Activated naive CD4-positive, alpha-beta T cell treated with anti-CD3 and anti-CD28 coated beads for 36 hours (primary cell): ENCODE results near the gene ZIC4. TPM values are rescaled to one million over a fixed set of nuclear protein-coding genes. Genes with fewer than 3 reads are reported as not detected.

Experiments used
- CTCF ChIA-PET: fragments of 350-600 bp; sonication (Branson Sonifier 250); formaldehyde crosslinking; loops from one replicate; lab custom pipeline; 2021; ENCODE audit warnings: antibody characterized with exemption; lab: Charles Lee
- DNase-seq: peaks from one replicate; pipeline ENCODE4 v3.0.0-alpha.2; 2020
- H3K27ac Mint-ChIP-seq: one replicate; pipeline ENCODE4 v1.8.0; 2021; ENCODE audit warnings: mild to moderate bottlenecking, mixed read lengths
- H3K27me3 Mint-ChIP-seq: one replicate; pipeline ENCODE4 v1.8.0; 2021; ENCODE audit warnings: low read depth, mixed read lengths
- H3K36me3 Mint-ChIP-seq: one replicate; pipeline ENCODE4 v1.8.0; 2021; ENCODE audit warnings: low read depth, mixed read lengths
- H3K4me1 Mint-ChIP-seq: one replicate; pipeline ENCODE4 v1.8.0; 2021; ENCODE audit warnings: low read depth, mixed read lengths
- H3K4me3 Mint-ChIP-seq: one replicate; pipeline ENCODE4 v1.8.0; 2021; ENCODE audit warnings: mild to moderate bottlenecking, moderate library complexity, mixed read lengths
- H3K9me3 Mint-ChIP-seq: one replicate; pipeline ENCODE4 v1.8.0; 2021; ENCODE audit warnings: mixed read lengths
- intact Hi-C: fragments of 100-400 bp; cut with micrococcal nuclease; formaldehyde crosslinking; loops from one replicate; pipeline ENCODE4 v1.15.1; 2023
- total RNA-seq, 2 experiments: library from RNA; stranded (reverse); gene quantifications; one replicate each; pipeline ENCODE4 v1.2.3, GENCODE V29; 2021

The ZIC4 gene
- total RNA-seq, result not detected

DNA sequence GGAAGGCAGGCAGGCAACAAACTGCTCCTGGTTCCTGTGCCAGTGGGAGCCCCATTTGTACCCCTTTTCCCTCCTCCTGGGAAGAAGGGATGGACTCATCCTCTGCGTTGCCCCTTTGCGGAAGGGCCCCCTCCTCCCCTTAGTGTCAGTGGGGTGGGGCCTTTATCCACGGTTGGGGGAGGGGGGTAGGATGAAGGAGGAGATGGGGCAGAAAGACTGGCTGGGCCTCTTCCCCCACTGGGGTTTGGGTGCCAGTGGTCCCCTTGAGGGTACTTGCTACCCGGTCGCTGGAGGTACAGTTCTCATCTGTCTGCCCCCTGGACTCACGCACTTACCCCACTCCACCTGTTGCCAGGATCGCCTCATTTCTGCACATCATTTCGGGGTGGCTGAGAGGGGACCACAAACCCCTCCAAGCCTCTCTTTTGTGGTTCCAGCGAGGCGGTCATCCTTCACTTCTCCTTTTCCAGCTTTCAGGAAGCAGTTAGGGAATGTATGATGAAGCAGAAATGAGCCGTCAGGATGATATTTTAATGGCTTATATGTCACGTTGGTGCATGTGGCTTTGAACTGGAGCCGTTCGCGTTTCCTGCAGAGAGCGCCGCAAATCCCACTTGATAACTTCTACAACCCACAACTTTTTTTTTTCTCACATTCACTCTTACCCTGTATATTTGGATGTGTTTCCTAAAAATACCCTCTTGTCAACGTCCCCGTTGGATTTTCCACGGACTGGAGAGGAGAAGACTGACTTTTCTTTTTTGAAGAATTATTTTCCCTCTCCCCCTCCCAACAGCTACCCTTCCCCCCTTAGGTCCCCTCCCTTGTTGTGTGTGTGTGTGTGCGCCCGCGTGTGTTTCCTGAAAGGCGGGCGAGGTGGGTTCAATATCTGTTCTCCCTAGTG, at the start of gene ZIC4:
ZIC4 (minus strand) TSS at position 516 of the 904 bp plus-strand sequence. CDS start 3,746 bp downstream, outside the sequence.
- no peak within 1 kb of the TSS for H3K4me3 Mint-ChIP-seq
- intact Hi-C loops, result no loop called here

DNA sequence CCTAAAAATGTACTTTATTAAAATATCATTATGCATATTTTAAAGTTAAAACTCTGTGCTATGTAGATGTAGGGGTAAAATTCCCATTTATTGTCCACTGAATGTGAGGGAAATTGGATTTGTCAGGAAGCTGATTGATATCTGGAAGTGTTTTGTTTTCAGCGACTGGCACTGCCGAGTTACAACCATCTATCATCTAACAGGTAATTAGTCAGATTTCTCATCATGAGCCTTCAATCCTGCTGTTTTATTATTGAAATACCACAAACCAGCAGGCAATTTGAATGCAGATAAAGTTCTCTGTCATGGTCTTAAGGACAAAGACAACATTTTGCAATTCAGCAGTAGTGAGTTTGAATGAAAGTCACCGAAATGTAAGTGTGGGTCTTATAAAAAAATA, 43.3 kb upstream of the ZIC4 start:
- no peak for DNase-seq
- Mint-ChIP-seq H3K4me1 (no peaks in the 10 kb centered on the region), H3K36me3 (no peaks in the 10 kb centered on the region), H3K4me3 (no peak overlapping the region), H3K27me3 (no peaks in the 10 kb centered on the region), H3K9me3 (peaks cover 5% of the 10 kb centered on the region), H3K27ac (no peak overlapping the region)
- CTCF ChIA-PET, result no interaction called here
- intact Hi-C loops, result no loop called here

More for the DNA sequence above, at the start of gene ZIC4:
- no peak for DNase-seq
- peaks cover 13% of the 10 kb centered on the region for H3K9me3 Mint-ChIP-seq
- peaks cover 12% of the 10 kb centered on the region for H3K36me3 Mint-ChIP-seq
- no peak within 1 kb of the TSS for H3K27ac Mint-ChIP-seq
- peaks cover 31% of the 10 kb centered on the region for H3K4me1 Mint-ChIP-seq
- CTCF ChIA-PET, result no interaction called here
- peaks cover 82% of the 10 kb centered on the region for H3K27me3 Mint-ChIP-seq

DNA sequence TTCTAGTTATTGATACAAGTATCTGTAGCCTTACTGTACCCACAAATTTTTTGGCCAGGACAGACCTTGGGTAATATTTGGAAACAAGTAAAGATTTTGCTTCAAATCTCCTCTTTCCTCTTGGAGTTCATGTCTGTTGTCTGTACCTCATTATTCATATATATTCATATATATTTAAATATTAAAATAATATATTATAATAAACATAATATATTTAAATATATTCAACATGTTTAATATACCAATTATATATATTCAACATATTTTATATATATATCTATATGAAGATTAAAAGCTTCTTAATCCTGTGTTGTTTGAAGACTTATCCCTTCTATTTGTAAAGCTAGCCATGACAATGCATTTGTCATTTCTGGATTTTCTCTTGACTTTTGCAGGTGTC, 40.9 kb upstream of the ZIC4 start:
- Mint-ChIP-seq H3K27ac (no peak overlapping the region), H3K4me1 (no peaks in the 10 kb centered on the region), H3K4me3 (no peak overlapping the region), H3K9me3 (no peaks in the 10 kb centered on the region), H3K36me3 (no peaks in the 10 kb centered on the region), H3K27me3 (no peaks in the 10 kb centered on the region)
- CTCF ChIA-PET, result no interaction called here
- intact Hi-C loops, result no loop called here
- DNase-seq, result no peak

DNA sequence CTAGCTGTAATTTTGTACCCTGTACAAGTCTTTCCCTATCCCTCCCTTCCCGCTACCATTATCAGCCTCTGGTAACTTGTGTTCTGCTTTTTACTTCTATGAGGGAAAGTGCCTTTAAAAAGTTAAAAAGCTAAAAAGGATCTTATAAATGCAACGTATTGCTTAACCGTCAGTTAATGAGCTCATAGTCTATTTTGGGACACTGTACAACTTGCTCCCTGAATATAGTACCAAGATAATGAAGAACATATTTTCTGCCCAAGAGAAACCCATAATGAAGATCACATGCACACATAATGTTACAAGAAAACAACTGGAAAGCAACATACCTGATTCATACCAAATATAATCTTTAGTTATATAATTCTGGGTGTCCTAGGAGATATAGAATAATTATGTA, 25.4 kb upstream of the ZIC4 start:
- intact Hi-C loops, result no loop called here
- no peak overlapping the region for H3K4me3 Mint-ChIP-seq
- H3K36me3 Mint-ChIP-seq, result no peaks in the 10 kb centered on the region
- no peak overlapping the region for H3K27ac Mint-ChIP-seq
- H3K9me3 Mint-ChIP-seq, result no peaks in the 10 kb centered on the region
- H3K4me1 Mint-ChIP-seq, result no peaks in the 10 kb centered on the region
- DNase-seq, result no peak
- CTCF ChIA-PET, result no interaction called here
- H3K27me3 Mint-ChIP-seq, result peaks cover 7% of the 10 kb centered on the region

DNA sequence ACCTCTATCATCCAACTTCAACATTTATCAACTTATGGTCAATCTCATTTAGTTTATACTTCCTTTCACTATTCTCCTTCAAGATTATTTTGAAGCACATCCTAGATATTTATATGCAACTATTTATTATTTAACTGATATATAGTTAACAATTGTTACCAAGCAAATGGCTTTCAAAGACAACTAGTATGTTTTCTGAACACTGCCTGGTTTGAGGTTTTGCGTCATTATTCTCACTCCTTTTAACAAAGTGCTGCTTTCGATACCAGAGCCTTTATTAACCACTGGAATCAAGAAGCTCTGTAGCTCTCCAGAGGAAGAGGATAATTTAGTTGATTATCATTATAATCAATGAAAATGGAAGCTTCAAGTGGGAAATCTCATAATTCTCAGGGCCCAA, 22.4 kb upstream of the ZIC4 start:
- intact Hi-C loops, result no loop called here
- H3K27me3 Mint-ChIP-seq, result peaks cover 19% of the 10 kb centered on the region
- CTCF ChIA-PET, result interaction anchor here (0.7 kb wide), 1 partner anchor 35 kb away, joined by 4 read pairs; no protein-coding TSS in a partner anchor

DNA sequence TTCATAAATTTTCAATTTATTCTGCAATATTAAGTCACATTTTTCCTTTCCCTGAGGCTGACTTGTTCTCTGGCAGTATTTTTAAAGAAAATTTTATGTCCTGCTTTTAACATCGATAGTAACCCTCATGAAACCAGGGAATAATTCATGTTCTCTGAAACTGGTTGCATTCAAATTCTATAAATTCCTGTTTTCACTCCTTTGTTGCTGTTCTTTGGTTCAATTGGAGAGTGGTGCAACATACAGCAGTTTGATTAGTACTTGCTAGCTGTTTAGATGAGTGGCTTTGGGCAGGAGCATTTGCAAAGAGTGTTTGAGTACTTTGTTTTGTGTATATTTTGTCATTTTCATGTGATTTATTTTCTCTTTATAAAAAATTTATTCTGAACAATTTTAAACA, 22.0 kb upstream of the ZIC4 start:
- intact Hi-C loops, result no loop called here
- H3K27me3 Mint-ChIP-seq, result peaks cover 20% of the 10 kb centered on the region
- H3K36me3 Mint-ChIP-seq, result no peaks in the 10 kb centered on the region
- peaks cover 2% of the 10 kb centered on the region for H3K9me3 Mint-ChIP-seq
- no peak for DNase-seq
- CTCF ChIA-PET, result no interaction called here
- H3K4me3 Mint-ChIP-seq, result no peak overlapping the region
- H3K4me1 Mint-ChIP-seq, result no peaks in the 10 kb centered on the region
- H3K27ac Mint-ChIP-seq, result no peak overlapping the region

More for the DNA sequence above, 22.4 kb upstream of the ZIC4 start:
- H3K36me3 Mint-ChIP-seq, result no peaks in the 10 kb centered on the region
- H3K9me3 Mint-ChIP-seq, result peaks cover under 1% of the 10 kb centered on the region
- no peak for DNase-seq
- no peak overlapping the region for H3K27ac Mint-ChIP-seq
- no peak overlapping the region for H3K4me3 Mint-ChIP-seq
- no peaks in the 10 kb centered on the region for H3K4me1 Mint-ChIP-seq

DNA sequence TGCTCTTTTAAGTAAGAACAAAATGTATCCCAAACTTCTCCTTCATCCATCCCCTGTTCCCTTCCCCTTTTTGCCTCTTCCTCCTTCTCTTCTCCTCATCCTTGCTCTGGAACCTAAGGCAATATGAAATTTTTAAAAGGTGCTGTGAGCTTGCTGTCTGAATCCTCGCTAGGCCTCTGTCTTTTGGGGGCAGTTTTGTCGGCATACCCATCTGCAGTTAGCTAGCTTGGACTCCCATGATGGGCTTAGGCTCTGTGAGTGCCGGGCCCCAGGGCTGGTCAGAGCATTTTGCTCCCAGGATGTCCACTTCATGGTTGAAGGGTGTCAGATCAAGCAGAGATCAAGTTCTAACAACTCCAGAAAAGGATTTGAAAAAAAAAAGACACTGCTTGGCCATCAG, 21.4 kb upstream of the ZIC4 start:
- Mint-ChIP-seq H3K27ac (no peak overlapping the region), H3K4me1 (no peaks in the 10 kb centered on the region), H3K9me3 (peaks cover 2% of the 10 kb centered on the region), H3K36me3 (no peaks in the 10 kb centered on the region), H3K27me3 (peaks cover 26% of the 10 kb centered on the region), H3K4me3 (no peak overlapping the region)
- CTCF ChIA-PET, result no interaction called here
- no peak for DNase-seq
- intact Hi-C loops, result no loop called here

DNA sequence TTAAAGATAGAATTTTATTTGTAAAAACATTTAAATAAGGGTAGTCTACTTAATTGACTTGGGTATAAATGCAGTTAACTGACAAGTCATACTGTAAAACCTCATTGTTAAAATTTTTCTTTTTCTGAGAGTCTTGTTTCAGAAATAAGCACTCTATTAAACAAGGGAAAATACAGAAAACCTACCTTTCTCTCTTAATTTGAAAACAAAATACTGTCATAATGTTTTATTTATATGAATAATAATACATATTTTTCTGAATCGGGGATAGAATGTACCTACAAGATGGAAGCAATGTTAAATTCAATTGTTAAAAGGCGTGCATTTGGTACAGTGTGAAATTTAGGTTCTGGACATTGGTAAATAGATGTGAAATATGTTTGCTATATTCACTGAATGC, 20.6 kb upstream of the ZIC4 start:
- peaks cover 2% of the 10 kb centered on the region for H3K36me3 Mint-ChIP-seq
- H3K27ac Mint-ChIP-seq, result no peak overlapping the region
- CTCF ChIA-PET, result no interaction called here
- H3K9me3 Mint-ChIP-seq, result peaks cover 2% of the 10 kb centered on the region
- DNase-seq, result no peak
- peaks cover 34% of the 10 kb centered on the region for H3K27me3 Mint-ChIP-seq
- intact Hi-C loops, result no loop called here
- no peak overlapping the region for H3K4me3 Mint-ChIP-seq
- H3K4me1 Mint-ChIP-seq, result peaks cover 2% of the 10 kb centered on the region

DNA sequence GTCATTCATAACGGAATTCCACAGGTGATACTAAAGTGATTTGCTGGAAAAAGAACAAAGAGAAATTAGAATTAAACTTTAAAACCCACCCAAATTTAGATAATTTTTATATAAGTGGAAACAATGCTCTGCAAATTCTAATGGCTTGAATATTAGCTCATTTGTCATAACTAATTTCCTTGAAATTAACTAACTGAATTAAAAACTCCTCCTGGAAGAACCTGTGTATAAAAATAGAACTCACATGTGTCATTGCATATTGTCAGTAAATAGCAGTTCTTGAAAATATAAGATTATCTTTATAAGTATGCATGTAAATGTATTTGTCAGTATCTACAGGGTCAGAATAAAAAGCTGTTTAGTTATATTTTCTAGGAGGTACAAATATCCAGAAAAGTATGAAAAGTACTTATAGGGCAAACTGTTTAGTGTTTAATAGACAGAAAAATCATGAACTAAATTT, 19.1 kb upstream of the ZIC4 start:
- no peak overlapping the region for H3K27ac Mint-ChIP-seq
- H3K4me1 Mint-ChIP-seq, result peaks cover 2% of the 10 kb centered on the region
- CTCF ChIA-PET, result no interaction called here
- peaks cover 2% of the 10 kb centered on the region for H3K36me3 Mint-ChIP-seq
- no peak for DNase-seq
- peaks cover 46% of the 10 kb centered on the region for H3K27me3 Mint-ChIP-seq
- no peak overlapping the region for H3K4me3 Mint-ChIP-seq
- intact Hi-C loops, result no loop called here
- H3K9me3 Mint-ChIP-seq, result peaks cover 2% of the 10 kb centered on the region

DNA sequence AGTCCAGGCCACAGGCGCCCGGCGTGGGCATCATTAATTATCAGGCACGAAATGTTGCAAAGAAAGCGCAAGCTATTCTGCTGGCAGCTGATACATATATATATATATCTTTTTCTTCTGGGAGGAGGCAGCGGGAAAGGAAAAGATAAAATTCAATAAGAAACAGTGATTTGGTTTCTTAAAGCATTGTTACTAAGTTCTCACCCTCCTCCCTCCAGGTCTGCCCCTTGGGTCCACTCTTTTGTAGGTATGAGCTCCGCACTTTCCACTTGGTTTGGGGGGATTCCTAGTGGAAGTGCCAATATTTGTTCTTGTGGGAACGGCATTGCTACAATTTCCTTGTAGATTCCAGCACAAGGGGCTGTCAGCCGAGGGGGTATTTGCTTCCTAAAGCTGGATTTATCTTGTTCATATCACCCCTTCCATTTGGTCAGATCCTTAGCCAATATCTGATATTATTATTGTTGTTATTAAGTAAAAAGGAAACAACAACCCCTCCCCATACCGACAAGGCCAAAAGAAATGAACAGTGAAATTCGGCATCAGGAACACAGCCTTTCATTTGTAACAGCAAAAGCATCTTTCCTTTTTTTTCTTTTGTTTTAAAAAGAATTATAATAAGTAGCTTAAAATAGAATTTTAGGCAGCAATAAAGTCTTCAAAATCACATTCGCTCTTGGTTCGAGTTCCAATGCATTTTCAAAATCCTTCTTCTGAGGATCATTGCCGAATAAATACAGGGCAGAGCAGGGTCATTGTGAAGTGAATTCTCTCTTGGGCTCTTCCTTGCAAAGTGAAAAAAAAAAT, 18.4 kb upstream of the ZIC4 start:
- no peak for DNase-seq
- peaks cover 2% of the 10 kb centered on the region for H3K36me3 Mint-ChIP-seq
- H3K27me3 Mint-ChIP-seq, result peaks cover 53% of the 10 kb centered on the region
- intact Hi-C loops, result no loop called here
- H3K4me1 Mint-ChIP-seq, result peaks cover 2% of the 10 kb centered on the region
- CTCF ChIA-PET, result no interaction called here
- peaks cover 2% of the 10 kb centered on the region for H3K9me3 Mint-ChIP-seq
- H3K27ac Mint-ChIP-seq, result no peak overlapping the region
- no peak overlapping the region for H3K4me3 Mint-ChIP-seq

DNA sequence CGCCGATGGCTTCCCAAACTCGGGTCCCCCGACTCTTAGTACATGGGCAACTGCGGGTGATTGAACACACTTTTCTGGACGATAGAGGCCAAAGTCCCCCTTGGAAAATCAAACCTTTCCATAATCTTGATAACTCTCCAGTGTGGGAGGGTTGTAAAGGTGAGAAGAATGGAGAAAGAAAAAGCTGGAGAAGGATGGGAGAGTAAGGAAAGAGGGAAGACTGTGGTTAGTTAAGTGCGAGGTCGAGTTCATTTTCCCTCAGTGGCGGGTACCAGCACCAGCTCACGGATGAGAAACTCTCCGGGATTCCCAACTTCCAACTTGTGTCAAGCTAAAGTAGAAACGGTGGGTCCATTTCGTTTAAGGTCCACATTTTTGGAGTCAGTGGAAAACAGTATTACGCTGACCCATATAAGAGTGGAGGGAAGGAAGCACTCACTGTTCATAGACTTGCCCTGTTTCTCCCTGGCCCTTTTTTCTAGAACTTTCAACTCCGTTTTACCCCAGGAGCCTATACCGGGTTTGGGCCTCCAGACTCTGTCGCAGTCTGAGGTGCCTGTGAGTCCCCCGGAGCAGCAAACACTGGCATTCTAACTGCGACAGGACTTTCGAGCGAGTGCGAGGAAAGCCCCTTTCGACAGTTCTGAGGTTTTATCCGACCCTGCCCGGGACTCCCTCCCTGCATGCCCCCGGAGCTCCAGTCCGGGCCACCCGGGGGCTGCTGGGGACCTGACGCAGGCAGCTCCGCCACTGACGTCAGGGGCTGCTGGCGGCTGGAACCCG, 17.6 kb upstream of the ZIC4 start:
- intact Hi-C loops, result no loop called here
- peaks cover 57% of the 10 kb centered on the region for H3K27me3 Mint-ChIP-seq
- CTCF ChIA-PET, result no interaction called here

DNA sequence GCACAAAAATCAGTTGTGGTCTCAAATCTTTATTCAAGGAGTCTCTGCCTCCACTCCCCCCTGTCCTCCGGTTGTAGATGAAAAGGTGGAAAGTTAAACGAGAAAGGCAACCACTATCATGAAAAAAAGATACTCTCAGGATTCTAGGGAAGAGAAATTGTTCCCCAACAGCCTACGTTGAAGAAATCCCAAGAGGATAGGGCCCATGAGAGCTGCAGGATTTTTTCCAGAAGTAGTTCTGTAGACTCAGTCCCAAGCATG, 17.1 kb upstream of the ZIC4 start:
- Mint-ChIP-seq H3K4me1 (peaks cover 5% of the 10 kb centered on the region), H3K4me3 (no peak overlapping the region), H3K9me3 (peaks cover 3% of the 10 kb centered on the region), H3K36me3 (peaks cover 5% of the 10 kb centered on the region), H3K27me3 (peaks cover 61% of the 10 kb centered on the region), H3K27ac (no peak overlapping the region)
- DNase-seq, result no peak
- intact Hi-C loops, result no loop called here
- CTCF ChIA-PET, result no interaction called here

More for the DNA sequence above, 17.6 kb upstream of the ZIC4 start:
- Mint-ChIP-seq H3K4me1 (peaks cover 5% of the 10 kb centered on the region), H3K4me3 (no peak overlapping the region), H3K36me3 (peaks cover 5% of the 10 kb centered on the region), H3K9me3 (peaks cover 2% of the 10 kb centered on the region), H3K27ac (no peak overlapping the region)
- no peak for DNase-seq
